ENCODE data around the gene CMPK2.

GRCh38 chr2:6878549-6878948 lies 12.8 kb upstream of the CMPK2 start:
- no peak for TF ChIP-seq CTCF (conservative IDR thresholded peaks at IDR 0.05; ENCODE audit: low read depth, low read length)
- TF ChIP-seq EZH2 (IDR thresholded peaks at IDR 0.05; ENCODE audit: low read length, unreplicated experiment) = no peak
- no peak for TF ChIP-seq EZH2phosphoT487 (IDR thresholded peaks at IDR 0.05; ENCODE audit: borderline replicate concordance, low read length)
